Glutamatergic neuron (in vitro differentiated cells): ENCODE results near the gene NKX2-8. TPM values are rescaled to one million over a fixed set of nuclear protein-coding genes. Genes with fewer than 3 reads are reported as not detected.

Experiments
- DNase-seq: peaks from one replicate; pipeline ENCODE4 v3.0.0; 2022
- H3K27ac Mint-ChIP-seq: one replicate; pipeline ENCODE4 v1.8.0; 2020; ENCODE audit warnings: mild to moderate bottlenecking, mixed read lengths, inconsistent platforms; ENCODE audit not compliant: unreplicated experiment
- H3K27me3 Mint-ChIP-seq: one replicate; pipeline ENCODE4 v1.8.0; 2020; ENCODE audit warnings: mild to moderate bottlenecking, moderate library complexity, mixed read lengths, inconsistent platforms; ENCODE audit not compliant: unreplicated experiment
- H3K36me3 Mint-ChIP-seq: one replicate; pipeline ENCODE4 v1.8.0; 2020; ENCODE audit warnings: mild to moderate bottlenecking, mixed read lengths, inconsistent platforms; ENCODE audit not compliant: unreplicated experiment
- H3K4me1 Mint-ChIP-seq: one replicate; pipeline ENCODE4 v1.8.0; 2020; ENCODE audit warnings: mild to moderate bottlenecking, low read depth, mixed read lengths, inconsistent platforms; ENCODE audit not compliant: unreplicated experiment
- H3K4me3 Mint-ChIP-seq: one replicate; pipeline ENCODE4 v1.8.0; 2020; ENCODE audit warnings: mild to moderate bottlenecking, mixed read lengths, inconsistent platforms; ENCODE audit not compliant: unreplicated experiment
- H3K9me3 Mint-ChIP-seq: one replicate; pipeline ENCODE4 v1.8.0; 2020; ENCODE audit warnings: mild to moderate bottlenecking, moderate library complexity, mixed read lengths, inconsistent platforms; ENCODE audit not compliant: unreplicated experiment
- total RNA-seq: library from RNA; stranded (reverse); fragmentation: NEBNext Ultra II Directional; extraction: Animal tissue kit (Norgen Biotek cat#: 25700); gene quantifications from one replicate; pipeline ENCODE4 v1.2.1, GENCODE V29; 2021; ENCODE audit not compliant: unreplicated experiment
- TF ChIP-seq, protein P1 (sequence below): fragments of 200-600 bp; sonication (generic); IDR thresholded peaks from one replicate; pipeline ENCODE4 v1.5.0; 2021; ENCODE audit not compliant: partially characterized antibody, unreplicated experiment

The NKX2-8 gene
- total RNA-seq, 1 donor from 2014 or later, result not detected

DNA sequence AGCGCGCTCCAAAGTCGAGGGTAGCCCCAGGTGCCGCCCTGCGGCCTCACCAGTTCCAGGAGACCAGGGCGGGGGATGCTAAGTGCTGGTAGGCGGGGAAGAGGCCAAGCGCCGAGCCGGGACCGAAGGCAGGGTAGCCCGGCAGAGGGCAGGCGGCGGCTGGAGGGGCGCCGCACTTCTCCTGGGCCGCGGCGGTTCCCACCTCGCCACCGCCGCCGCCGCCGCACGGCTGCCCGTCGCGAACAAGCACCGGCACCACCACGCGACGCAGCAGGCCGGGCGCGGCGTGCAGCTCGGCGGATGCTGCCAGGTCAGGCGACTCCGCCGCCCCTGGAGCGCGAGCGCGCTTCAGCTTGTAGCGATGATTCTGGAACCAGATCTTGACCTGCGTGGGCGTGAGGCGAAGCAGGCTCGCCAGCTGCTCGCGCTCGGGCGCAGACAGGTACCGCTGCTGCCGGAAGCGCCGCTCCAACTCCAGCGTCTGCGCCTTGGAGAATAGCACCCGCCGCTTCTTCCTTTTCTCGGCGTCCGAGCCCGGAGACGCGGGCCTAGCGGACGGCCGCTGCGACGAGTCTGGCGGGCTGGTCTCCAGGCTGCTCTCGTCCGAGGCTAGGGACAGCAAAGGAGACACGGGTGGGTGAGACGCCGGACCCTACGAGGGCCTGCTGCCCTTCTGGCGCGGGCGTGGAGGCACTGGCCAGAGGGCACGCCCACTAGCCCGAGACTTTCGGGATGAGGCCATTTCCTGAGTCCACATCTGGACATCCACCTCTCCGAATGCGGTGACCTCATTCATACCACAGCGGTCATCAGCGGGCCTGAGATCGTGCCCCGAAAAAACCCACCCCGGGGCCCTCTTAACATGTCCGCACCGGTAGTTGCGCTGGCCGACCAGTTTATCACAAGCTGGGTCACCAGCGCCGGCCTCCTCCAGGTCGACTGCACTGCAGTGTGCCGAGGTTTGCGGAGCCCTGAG is 1.3 kb downstream of the NKX2-8 start:
- Mint-ChIP-seq H3K27ac (no peak overlapping the region), H3K36me3 (no peaks in the 10 kb centered on the region), H3K9me3 (peaks cover 2% of the 10 kb centered on the region), H3K27me3 (peaks cover 28% of the 10 kb centered on the region), H3K4me3 (peak overlapping the region; percentile 69), H3K4me1 (peaks cover 2% of the 10 kb centered on the region)
- TF ChIP-seq, protein P1, sequence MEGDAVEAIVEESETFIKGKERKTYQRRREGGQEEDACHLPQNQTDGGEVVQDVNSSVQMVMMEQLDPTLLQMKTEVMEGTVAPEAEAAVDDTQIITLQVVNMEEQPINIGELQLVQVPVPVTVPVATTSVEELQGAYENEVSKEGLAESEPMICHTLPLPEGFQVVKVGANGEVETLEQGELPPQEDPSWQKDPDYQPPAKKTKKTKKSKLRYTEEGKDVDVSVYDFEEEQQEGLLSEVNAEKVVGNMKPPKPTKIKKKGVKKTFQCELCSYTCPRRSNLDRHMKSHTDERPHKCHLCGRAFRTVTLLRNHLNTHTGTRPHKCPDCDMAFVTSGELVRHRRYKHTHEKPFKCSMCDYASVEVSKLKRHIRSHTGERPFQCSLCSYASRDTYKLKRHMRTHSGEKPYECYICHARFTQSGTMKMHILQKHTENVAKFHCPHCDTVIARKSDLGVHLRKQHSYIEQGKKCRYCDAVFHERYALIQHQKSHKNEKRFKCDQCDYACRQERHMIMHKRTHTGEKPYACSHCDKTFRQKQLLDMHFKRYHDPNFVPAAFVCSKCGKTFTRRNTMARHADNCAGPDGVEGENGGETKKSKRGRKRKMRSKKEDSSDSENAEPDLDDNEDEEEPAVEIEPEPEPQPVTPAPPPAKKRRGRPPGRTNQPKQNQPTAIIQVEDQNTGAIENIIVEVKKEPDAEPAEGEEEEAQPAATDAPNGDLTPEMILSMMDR, result no peak
- DNase-seq, result peak; percentile 55

DNA sequence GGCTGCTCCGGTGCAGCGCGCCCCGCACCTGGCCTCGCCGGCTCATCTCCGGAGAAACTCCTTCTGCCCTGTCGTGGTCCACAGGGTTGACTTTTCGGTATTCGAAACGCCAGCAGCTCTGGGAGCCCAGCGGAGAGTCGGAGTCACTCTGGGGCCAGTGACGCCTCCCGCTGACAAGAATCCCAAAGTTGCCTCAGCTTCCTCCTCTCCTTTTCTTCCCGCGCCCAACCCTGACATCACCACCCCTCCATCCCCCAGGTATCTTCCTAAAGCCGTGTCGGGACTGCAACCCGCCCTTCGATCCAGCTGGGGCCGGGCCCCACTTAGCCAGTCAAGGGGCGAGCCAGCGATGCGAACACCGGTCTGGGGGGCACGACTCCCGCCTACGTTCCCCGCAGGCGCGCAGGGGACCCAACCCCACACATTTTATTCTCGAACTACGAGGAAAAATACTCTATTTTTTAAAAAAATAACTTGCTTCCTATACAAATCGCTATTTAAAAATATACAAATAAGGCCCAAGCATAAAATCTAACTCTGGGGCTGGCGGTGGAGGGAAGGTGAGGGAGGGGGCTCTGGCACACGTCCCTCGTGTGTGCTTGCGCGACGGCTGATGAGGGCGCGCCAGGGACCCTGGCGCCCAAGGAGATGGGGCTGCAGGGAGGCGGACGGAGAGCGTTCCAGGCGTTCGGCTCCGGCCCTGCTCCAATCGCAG is 2.1 kb downstream of the NKX2-8 start:
- TF ChIP-seq, protein P1, result no peak
- DNase-seq, result no peak
- Mint-ChIP-seq H3K4me3 (no peak overlapping the region), H3K4me1 (peaks cover 2% of the 10 kb centered on the region), H3K9me3 (peaks cover under 1% of the 10 kb centered on the region), H3K36me3 (no peaks in the 10 kb centered on the region), H3K27me3 (peaks cover 26% of the 10 kb centered on the region), H3K27ac (no peak overlapping the region)

DNA sequence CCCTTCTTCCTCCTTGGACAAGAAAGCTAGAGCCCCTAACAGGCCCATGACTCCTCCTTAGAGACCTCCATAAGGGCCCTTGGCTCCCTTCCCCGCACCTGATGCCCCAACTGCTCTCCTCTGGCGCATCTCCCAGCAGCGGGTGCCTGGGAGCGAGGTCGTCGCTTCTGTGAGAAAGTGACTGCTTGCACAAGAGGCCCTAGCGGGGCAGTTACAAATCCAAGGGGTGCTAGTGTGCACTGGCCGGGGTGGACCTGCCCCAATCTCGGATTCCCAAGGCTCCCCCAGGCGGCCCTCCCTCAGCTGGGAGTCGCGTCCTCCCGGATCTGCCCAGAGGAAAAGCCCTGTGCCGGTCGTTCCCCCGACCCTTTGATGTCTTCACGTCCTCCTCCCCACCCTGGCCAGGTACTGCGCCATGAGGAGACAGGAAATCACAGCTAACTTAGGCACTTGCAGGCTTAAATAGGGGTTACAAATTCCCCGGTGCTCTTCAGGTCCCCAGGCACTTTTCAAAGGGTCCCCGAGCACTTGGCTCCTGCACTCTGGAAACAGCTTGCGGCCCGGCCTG is 2.8 kb downstream of the NKX2-8 start:
- Mint-ChIP-seq H3K4me1 (peaks cover 2% of the 10 kb centered on the region), H3K36me3 (no peaks in the 10 kb centered on the region), H3K27ac (no peak overlapping the region), H3K4me3 (no peak overlapping the region), H3K9me3 (no peaks in the 10 kb centered on the region), H3K27me3 (peaks cover 24% of the 10 kb centered on the region)
- DNase-seq, result peak; percentile 34
- TF ChIP-seq, protein P1, result no peak

DNA sequence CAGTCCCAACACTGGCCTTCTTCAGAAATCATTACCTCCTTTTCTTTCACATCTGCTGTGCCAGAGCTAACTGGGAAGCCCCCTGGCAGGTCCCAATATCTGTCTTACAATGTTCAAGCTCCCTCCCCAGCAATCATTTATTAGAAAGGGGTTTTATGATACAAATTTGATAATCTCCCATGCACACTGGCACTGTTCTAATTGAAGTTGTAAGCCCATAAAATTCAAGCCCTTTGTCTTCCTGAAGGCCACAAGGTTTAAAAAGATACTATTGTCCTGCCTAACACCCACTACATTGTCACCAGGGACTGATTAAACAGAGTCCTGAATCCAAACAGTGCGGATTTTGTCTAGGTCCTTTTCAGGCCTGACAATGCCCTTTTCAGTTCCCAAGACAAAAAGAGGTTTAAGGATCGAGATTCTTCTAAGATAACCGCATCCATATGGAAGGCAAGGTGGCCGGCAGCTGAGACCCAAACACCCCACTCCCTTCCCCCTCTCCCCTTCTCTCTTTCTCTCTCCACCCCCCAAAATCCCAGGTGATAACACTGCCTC is 3.3 kb downstream of the NKX2-8 start:
- Mint-ChIP-seq H3K4me1 (peaks cover 2% of the 10 kb centered on the region), H3K27ac (no peak overlapping the region), H3K4me3 (no peak overlapping the region), H3K27me3 (peaks cover 22% of the 10 kb centered on the region), H3K36me3 (no peaks in the 10 kb centered on the region), H3K9me3 (no peaks in the 10 kb centered on the region)
- DNase-seq, result no peak
- TF ChIP-seq, protein P1, result no peak
